ENCODE data around the gene ITFG2.

DNA sequence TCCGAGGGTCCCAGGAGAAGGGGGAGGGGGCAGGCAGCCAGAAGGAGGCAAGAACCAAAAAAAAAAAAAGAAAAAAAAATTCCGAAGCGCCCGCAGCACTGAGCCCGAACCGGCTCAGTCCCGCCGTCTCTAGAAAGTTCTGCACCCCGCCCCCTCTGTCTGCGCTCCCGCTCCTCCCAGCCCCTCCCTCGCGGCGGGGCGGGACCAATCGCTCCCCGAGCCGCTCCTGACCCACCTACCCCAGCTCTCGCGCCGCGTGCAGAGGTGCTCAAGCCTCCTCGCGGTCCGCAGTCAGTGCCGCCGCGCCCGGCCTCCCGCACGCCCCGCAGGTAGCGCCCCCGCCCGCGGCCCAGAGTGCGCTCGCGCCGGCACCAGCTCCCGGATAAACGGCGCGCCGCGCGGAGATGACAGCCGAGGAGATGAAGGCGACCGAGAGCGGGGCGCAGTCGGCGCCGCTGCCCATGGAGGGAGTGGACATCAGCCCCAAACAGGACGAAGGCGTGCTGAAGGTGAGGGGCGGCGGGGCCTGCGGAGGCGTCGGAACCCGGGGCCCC lies 17.7 kb upstream of the ITFG2 start, which contains the start of gene FKBP4:
- TF ChIP-seq, protein P1, sequence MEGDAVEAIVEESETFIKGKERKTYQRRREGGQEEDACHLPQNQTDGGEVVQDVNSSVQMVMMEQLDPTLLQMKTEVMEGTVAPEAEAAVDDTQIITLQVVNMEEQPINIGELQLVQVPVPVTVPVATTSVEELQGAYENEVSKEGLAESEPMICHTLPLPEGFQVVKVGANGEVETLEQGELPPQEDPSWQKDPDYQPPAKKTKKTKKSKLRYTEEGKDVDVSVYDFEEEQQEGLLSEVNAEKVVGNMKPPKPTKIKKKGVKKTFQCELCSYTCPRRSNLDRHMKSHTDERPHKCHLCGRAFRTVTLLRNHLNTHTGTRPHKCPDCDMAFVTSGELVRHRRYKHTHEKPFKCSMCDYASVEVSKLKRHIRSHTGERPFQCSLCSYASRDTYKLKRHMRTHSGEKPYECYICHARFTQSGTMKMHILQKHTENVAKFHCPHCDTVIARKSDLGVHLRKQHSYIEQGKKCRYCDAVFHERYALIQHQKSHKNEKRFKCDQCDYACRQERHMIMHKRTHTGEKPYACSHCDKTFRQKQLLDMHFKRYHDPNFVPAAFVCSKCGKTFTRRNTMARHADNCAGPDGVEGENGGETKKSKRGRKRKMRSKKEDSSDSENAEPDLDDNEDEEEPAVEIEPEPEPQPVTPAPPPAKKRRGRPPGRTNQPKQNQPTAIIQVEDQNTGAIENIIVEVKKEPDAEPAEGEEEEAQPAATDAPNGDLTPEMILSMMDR (conservative IDR thresholded peaks at IDR 0.05; ENCODE audit: low read depth, low read length) = no peak
- TF ChIP-seq EZH2 (IDR thresholded peaks at IDR 0.05; ENCODE audit: borderline replicate concordance, low read depth, low read length, poor library complexity, severe bottlenecking) = no peak
